ENCODE measurements around the gene MRPS21. TPM values are rescaled to one million over a fixed set of nuclear protein-coding genes. Genes with fewer than 3 reads are reported as not detected.
A peak's percentile ranks its signal among the peaks of the same experiment; 100 is the strongest.

Gene MRPS21
- total and polyA plus RNA-seq, 2 of the 8 experiments (the other 6 are each of a cell fraction or from before 2014, with no cell fraction given) = 81.9 to 99.8 TPM

DNA sequence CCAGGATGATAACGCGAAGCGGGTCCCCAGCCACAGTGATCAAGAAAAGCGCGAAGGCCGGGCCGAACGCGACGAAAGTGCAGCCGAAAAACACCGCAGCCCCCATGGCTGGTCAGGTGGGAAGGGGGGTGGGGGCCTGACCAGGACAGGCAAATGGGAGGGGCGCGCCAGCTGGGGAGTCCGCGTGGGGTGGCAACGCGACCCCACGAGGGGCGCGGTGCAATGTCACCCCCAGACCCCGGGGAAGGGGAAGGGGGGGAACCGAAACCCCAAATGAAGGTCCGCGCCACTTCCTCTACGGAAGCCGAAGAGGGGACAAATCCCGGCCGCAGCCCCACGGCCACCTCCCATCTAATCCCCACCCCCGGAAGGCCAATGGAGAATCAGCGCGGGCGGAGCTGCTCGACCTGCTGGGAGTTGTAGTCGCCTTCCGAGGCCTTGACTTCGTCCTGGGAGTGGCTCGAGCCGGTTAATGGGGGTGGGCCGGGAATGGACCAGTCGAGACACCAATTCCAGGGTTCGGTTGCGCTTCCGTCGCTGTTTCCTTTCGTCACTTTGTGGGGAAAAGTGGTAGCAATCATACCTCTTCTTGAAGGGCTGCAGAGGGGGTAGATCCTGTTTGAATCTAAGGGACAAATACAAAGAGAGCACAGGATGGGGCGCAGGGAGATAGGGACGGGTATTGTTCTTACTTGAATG lies 24.8 kb upstream of the MRPS21 start, which contains the start of gene APH1A:
TSS of gene APH1A (minus strand) at position 312 of the 699 bp plus-strand sequence. CDS start at position 106, 206 bp downstream.
- Histone ChIP-seq H3K23me2 (ENCODE audit: low read depth, low read length) (peaks cover 10% of the 10 kb centered on the region), H3K14ac (ENCODE audit: insufficient read length) (no peak within 1 kb of the TSS), H3K4ac (replicated peaks; ENCODE audit: insufficient read length, low read depth, low read length) (peak within 1 kb of the TSS; percentile 83), H3K79me1 (ENCODE audit: low read depth, low read length) (peaks cover 11% of the 10 kb centered on the region; the same call in 1 of the 2 replicates), H2BK5ac (ENCODE audit: low read depth, low read length) (peak within 1 kb of the TSS; percentile 80), H3K18ac (ENCODE audit: extremely low read depth, low read length) (peak within 1 kb of the TSS; percentile 51; the same call in 1 of the 2 replicates), H3K23ac (ENCODE audit: insufficient read length) (no peak within 1 kb of the TSS), H3K9me3 (ENCODE audit: insufficient read depth in 2 of 2, low read depth in 1 of 2, low read length in 1 of 2) (no peaks in the 10 kb centered on the region), H3K79me2 (ENCODE audit: control insufficient read depth in 1 of 2, insufficient read depth in 2 of 2, low read length in 2 of 2) (peaks cover 8 to 20% of the 10 kb centered on the region in 2 experiments; a peak in 3 of 4 replicates), H3K36me3 (ENCODE audit: control insufficient read depth in 2 of 4, insufficient read depth in 4 of 4, low read length in 3 of 4) (peaks cover 14 to 33% (median 26%) of the 10 kb centered on the region in 4 experiments), H4K8ac (ENCODE audit: extremely low read depth, insufficient read depth, low read length) (peak within 1 kb of the TSS; percentile 73; the same call in 1 of the 2 replicates), H3K9ac (replicated peaks in 1 of 4; ENCODE audit: extremely low read depth in 1 of 4, low read depth in 3 of 4, low read length in 3 of 4) (peak within 1 kb of the TSS; percentile 56 to 89 (median 84)), H3K4me3 (ENCODE audit: extremely low read depth in 1 of 4, insufficient read depth in 2 of 4, low read depth in 3 of 4, low read length in 4 of 4) (peak within 1 kb of the TSS; percentile 81 to 99 (median 96)), H2BK12ac (ENCODE audit: low read depth, low read length) (peak within 1 kb of the TSS; percentile 61), H3K27me3 (replicated peaks in 1 of 4; ENCODE audit: control insufficient read depth in 3 of 4, extremely low read depth in 1 of 4, insufficient read depth in 3 of 4, low read length in 3 of 4) (no peaks in the 10 kb centered on the region), H3K4me1 (replicated peaks in 1 of 4; ENCODE audit: control insufficient read depth in 3 of 4, insufficient read depth in 4 of 4, low read length in 3 of 4) (peaks cover 8 to 13% (median 10%) of the 10 kb centered on the region in 4 experiments; a peak in 6 of 7 replicates), H3K4me2 (ENCODE audit: insufficient read depth in 1 of 2, low read depth in 2 of 2, low read length in 2 of 2) (peak within 1 kb of the TSS; percentile 95 to 100), H2BK15ac (ENCODE audit: low read length) (no peak within 1 kb of the TSS; the same call in 1 of the 2 replicates), H4K5ac (ENCODE audit: insufficient read length, low read depth, low read length) (peak within 1 kb of the TSS; percentile 79), H2BK120ac (replicated peaks; ENCODE audit: low read depth, low read length) (no peak within 1 kb of the TSS), H2AK5ac (ENCODE audit: low read depth, low read length) (peak within 1 kb of the TSS; percentile 72; the same call in 1 of the 2 replicates), H4K20me1 (replicated peaks in 1 of 2; ENCODE audit: control insufficient read depth in 1 of 2, insufficient read depth in 2 of 2, low read length in 2 of 2) (peaks cover 3 to 4% of the 10 kb centered on the region in 2 experiments), H3K27ac (ENCODE audit: low read depth, low read length) (peak within 1 kb of the TSS; percentile 69), H4K91ac (replicated peaks; ENCODE audit: insufficient read length, low read length) (peak within 1 kb of the TSS; percentile 58), H3K56ac (replicated peaks; ENCODE audit: insufficient read length, low read depth, low read length) (peak within 1 kb of the TSS; percentile 47), H2AFZ (ENCODE audit: low read length) (no peak within 1 kb of the TSS), H2BK20ac (ENCODE audit: low read length) (0 out of 2 replicates have a peak within 1 kb of the TSS, but pooled peaks have one; percentile 82)
- ChIA-PET POLR2A (ENCODE audit: partially characterized antibody) (interaction anchor here (0.6 to 25.2 kb wide), 15 partner anchors 11 to 247 kb away, joined by 3 to 535 read pairs (median 4); partner anchors contain the start of genes ANP32E, CA14, CIART and RPRD2), CTCF (ENCODE audit: partially characterized antibody) (interaction anchor here (1.1 to 16.5 kb wide), 3 partner anchors 13 to 30 kb away, joined by 4 to 326 read pairs (median 43); partner anchors contain the start of genes CA14 and CIART)
- peak; percentile 92 to 95 for DNase-seq (ENCODE audit: low read depth in 1 of 2, low spot score in 2 of 2)
- WGBS, 2 experiments (ENCODE audit: extremely low coverage in 1 of 2, insufficient coverage in 1 of 2, insufficient read length in 1 of 2, insufficient replicate concordance in 2 of 2, low coverage in 1 of 2, low lambda C conversion rate in 2 of 2, missing lambda C conversion rate in 1 of 2) = 1% methylated on average over 38 of the region's 49 CpGs; no CpG with 5 or more reads in 1 of the 2 experiments
- FAIRE-seq = peak; percentile 65
- no peak for TF ChIP-seq CBX5 (IDR thresholded peaks at IDR 0.05; ENCODE audit: low read depth, low read length)
- TF ChIP-seq SRF (IDR thresholded peaks at IDR 0.05; ENCODE audit: low read depth, low read length) = peak; percentile 46; the same call in 1 of the 2 replicates
- TF ChIP-seq TCF12 (IDR thresholded peaks at IDR 0.05; ENCODE audit: low read depth, low read length) = 0 out of 2 replicates have a peak, but pooled peaks have one; percentile 29
- peak; percentile 78 for TF ChIP-seq ASH2L (IDR thresholded peaks at IDR 0.05; ENCODE audit: low read length)
- TF ChIP-seq POU5F1 (IDR thresholded peaks at IDR 0.05; ENCODE audit: low read depth, low read length) = no peak
- TF ChIP-seq, protein P1, sequence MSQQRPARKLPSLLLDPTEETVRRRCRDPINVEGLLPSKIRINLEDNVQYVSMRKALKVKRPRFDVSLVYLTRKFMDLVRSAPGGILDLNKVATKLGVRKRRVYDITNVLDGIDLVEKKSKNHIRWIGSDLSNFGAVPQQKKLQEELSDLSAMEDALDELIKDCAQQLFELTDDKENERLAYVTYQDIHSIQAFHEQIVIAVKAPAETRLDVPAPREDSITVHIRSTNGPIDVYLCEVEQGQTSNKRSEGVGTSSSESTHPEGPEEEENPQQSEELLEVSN (IDR thresholded peaks at IDR 0.05) = no peak
- no peak for TF ChIP-seq SUZ12 (IDR thresholded peaks at IDR 0.05; ENCODE audit: low read length)
- no peak for TF ChIP-seq SAP30 (IDR thresholded peaks at IDR 0.05; ENCODE audit: insufficient read depth, insufficient replicate concordance, low read length)
- peak; percentile 49 for TF ChIP-seq KDM4A (IDR thresholded peaks at IDR 0.05; ENCODE audit: low read depth, low read length, severe bottlenecking)
- TF ChIP-seq TAF7 (optimal IDR thresholded peaks at IDR 0.05; ENCODE audit: borderline replicate concordance, low read depth, low read length) = no peak

Data from H1 (cell line).